Measurements from ENCODE around the gene F7. TPM values are rescaled to one million over a fixed set of nuclear protein-coding genes. Genes with fewer than 3 reads are reported as not detected.
"Not testable (repeated sequence)": the region's sequence is repeated elsewhere in the genome, so short reads cannot be mapped to it uniquely, and the experiment has no call there.

Gene F7
- under 1 TPM in 2 of 4 donors, not detected in 2; 0.12 to 0.54 TPM for total RNA-seq

- Histone ChIP-seq H3K27me3 (peaks cover 41% of the 10 kb centered on the region), H3K36me3 (no peaks in the 10 kb centered on the region), H3K9me3 (no peaks in the 10 kb centered on the region), H3K27ac (no peak within 1 kb of the TSS), H3K4me3 (no peak within 1 kb of the TSS), H3K4me1 (peaks cover 0 to 9% (median 4%) of the 10 kb centered on the region in 3 donors)
- TF ChIP-seq POLR2A (IDR thresholded peaks at IDR 0.05) (no peak), EP300 (IDR thresholded peaks at IDR 0.05) (no peak), POLR2AphosphoS5 (IDR thresholded peaks at IDR 0.05) (no peak), CTCF (IDR thresholded peaks at IDR 0.05) (no peak)
- 62 to 70% methylated on average over 6 to 10 of the region's 17 CpGs for WGBS, 2 donors (ENCODE audit: low coverage in 1 of 2)
- ATAC-seq: no peak
Measured at GRCh38 chr13:113105032-113105920, at the start of gene F7. F7 (plus strand) TSS chr13:113105791; CDS start chr13:113105842, 51 bp downstream.

- H3K4me1 ChIP-seq: no peaks in the 10 kb centered on the region
- H3K4me3 ChIP-seq: no peak overlapping the region
- no peaks in the 10 kb centered on the region for H3K36me3 ChIP-seq
- ATAC-seq: no peak
- WGBS, 2 donors (ENCODE audit: low coverage in 1 of 2): 80 to 88% methylated on average over 1 of the region's 1 CpG
- TF ChIP-seq POLR2AphosphoS5 (IDR thresholded peaks at IDR 0.05): no peak
- no peak for TF ChIP-seq CTCF (IDR thresholded peaks at IDR 0.05)
- TF ChIP-seq POLR2A (IDR thresholded peaks at IDR 0.05): no peak
- TF ChIP-seq EP300 (IDR thresholded peaks at IDR 0.05): no peak
- no peak overlapping the region for H3K27ac ChIP-seq
- H3K9me3 ChIP-seq: no peaks in the 10 kb centered on the region
- peaks cover 34% of the 10 kb centered on the region for H3K27me3 ChIP-seq
Measured at GRCh38 chr13:113057084-113057483, 48.5 kb upstream of the F7 start.

- H3K4me1 ChIP-seq, H3K27ac ChIP-seq, ATAC-seq, H3K36me3 ChIP-seq, H3K9me3 ChIP-seq, H3K4me3 ChIP-seq: not testable (repeated sequence)
- 100% methylated on average over 3 of the region's 3 CpGs; no CpG with 5 or more reads in 1 of the 2 donors for WGBS, 2 donors (ENCODE audit: low coverage in 1 of 2)
- H3K27me3 ChIP-seq: peaks cover 31% of the 10 kb centered on the region
Measured at GRCh38 chr13:113057559-113057958, 48.0 kb upstream of the F7 start.

DNA sequence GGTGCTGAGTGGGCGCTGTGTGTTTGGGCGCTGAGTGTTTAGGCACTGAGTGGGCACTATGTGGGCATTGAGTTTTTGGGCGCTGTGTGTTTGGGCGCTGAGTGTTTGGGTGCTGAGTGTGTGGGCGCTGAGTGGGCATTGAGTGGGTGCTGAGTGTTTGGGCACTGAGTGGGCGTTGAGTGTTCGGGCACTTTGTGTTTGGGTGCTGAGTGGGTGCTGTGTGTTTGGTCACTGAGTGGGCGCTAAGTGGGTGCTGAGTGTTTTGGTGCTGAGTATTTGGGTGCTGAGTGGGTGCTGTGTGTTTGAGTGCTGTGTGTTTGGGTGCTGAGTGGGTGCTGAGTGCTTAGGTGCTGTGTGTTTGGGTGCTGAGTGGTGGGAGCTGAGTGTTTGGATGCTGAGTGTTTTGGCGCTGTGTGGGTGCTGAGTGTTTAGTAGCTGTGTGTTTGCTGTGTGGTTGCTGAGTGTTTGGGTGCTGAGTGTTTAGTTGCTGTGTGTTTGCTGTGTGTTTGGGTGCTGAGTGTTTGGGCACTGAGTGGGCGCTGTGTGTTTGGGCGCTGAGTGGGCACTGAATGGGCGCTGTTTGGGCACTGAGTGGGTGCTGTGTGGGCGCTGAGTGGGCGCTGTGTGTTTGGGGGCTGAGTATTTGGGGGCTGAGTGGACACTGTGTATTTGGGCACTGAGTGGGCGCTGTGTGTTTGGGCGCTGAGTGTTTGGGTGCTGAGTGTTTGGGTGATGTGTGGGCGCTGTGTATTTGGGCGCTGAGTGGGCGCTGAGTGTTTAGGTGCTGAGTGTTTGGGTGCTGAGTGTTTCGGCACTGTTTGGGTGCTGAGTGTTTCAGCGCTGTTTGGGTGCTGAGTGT is 47.2 kb upstream of the F7 start:
- ATAC-seq: no peak
- H3K27me3 ChIP-seq: peaks cover 23% of the 10 kb centered on the region

More for the DNA sequence above, 47.2 kb upstream of the F7 start:
- Histone ChIP-seq H3K9me3 (no peaks in the 10 kb centered on the region), H3K4me3 (no peak overlapping the region), H3K27ac (no peak overlapping the region), H3K36me3 (peaks cover 0 to 2% of the 10 kb centered on the region in 2 donors), H3K4me1 (no peaks in the 10 kb centered on the region)
- 84 to 98% methylated on average over 7 of the region's 21 CpGs for WGBS, 2 donors (ENCODE audit: low coverage in 1 of 2)
- TF ChIP-seq EP300 (IDR thresholded peaks at IDR 0.05) (no peak), POLR2AphosphoS5 (IDR thresholded peaks at IDR 0.05) (no peak), POLR2A (IDR thresholded peaks at IDR 0.05) (no peak), CTCF (IDR thresholded peaks at IDR 0.05) (no peak)
